ENCODE measurements around the gene GPR119.

DNA sequence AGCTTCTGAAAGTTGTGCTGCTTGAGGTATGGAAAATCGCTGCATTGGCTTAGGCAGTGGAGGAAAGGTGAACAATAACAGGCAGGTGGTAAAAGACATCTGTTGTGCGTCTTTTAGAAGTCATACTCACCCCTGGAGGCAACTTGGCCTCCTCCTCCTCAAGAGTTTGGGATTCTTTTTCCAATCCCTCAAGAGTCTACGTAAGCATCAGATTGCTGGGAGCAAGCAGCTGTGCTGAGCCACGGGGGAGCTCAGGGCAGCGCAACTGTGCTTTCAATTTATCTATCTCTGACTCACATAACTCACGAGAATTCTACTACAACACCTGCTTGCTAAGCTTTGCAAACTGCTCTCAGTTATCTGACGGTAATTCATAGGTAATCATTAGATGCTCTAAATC, 9.9 kb upstream of the GPR119 start:
- TF ChIP-seq, protein P1, sequence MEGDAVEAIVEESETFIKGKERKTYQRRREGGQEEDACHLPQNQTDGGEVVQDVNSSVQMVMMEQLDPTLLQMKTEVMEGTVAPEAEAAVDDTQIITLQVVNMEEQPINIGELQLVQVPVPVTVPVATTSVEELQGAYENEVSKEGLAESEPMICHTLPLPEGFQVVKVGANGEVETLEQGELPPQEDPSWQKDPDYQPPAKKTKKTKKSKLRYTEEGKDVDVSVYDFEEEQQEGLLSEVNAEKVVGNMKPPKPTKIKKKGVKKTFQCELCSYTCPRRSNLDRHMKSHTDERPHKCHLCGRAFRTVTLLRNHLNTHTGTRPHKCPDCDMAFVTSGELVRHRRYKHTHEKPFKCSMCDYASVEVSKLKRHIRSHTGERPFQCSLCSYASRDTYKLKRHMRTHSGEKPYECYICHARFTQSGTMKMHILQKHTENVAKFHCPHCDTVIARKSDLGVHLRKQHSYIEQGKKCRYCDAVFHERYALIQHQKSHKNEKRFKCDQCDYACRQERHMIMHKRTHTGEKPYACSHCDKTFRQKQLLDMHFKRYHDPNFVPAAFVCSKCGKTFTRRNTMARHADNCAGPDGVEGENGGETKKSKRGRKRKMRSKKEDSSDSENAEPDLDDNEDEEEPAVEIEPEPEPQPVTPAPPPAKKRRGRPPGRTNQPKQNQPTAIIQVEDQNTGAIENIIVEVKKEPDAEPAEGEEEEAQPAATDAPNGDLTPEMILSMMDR (optimal IDR thresholded peaks at IDR 0.05 in 1 of 3, IDR thresholded peaks at IDR 0.05 in 1 of 3, conservative IDR thresholded peaks at IDR 0.05 in 1 of 3; ENCODE audit: extremely low read depth in 1 of 3, insufficient read depth in 2 of 3, low read length in 3 of 3), result no peak
- no peak for TF ChIP-seq EZH2 (IDR thresholded peaks at IDR 0.05; ENCODE audit: low read length)

Measured in keratinocyte (primary cell).